ENCODE data around the gene PET100.

PET100 gene

DNA sequence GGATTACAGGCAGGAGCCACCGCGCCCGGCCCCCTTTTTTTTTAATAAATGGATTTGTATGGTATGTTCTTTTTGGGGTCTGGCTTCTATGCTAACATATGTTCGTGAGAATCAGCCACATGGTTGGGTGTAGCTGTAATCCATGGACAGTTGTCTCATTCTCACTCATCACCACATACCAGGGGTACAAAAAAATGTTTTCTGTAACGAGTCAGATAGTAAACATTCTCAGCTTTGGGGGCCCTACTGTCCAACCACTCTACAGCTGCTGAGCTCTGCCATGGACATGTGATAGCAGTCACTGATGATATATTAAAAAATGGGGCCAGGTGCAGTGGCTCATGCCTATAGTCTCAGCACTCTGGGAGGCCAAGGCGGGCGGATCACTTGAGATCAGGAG lies 34.1 kb downstream of the PET100 start:
- Mint-ChIP-seq H3K4me3 (no peak overlapping the region), H3K27me3 (peaks cover 22% of the 10 kb centered on the region), H3K27ac (no peak overlapping the region), H3K9me3 (no peaks in the 10 kb centered on the region), H3K36me3 (no peaks in the 10 kb centered on the region), H3K4me1 (peaks cover 6% of the 10 kb centered on the region)
- CTCF ChIA-PET, result interaction anchor here (1.1 kb wide), 1 partner anchor 12 kb away, joined by 3 read pairs; no protein-coding TSS in a partner anchor
- DNase-seq, result no peak

DNA sequence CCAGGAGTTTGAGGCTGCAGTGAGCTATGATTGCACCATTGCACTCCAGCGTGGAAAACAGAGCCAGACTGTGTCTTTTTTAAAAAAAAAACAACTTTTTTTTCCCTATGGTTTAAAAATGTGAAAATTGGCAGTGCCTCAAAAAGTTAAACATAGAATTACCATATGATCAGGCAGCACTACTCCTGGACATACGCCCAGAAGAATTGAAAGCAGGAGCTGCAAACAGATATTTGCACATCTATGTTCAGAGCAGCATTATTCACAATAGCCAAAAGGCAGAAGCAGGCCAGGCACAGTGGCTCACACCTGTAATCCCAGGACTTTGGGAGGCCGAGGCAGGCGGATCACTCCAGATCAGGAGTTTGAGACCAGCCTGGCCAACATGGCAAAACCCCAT lies 35.5 kb downstream of the PET100 start:
- no peak overlapping the region for H3K27ac Mint-ChIP-seq
- no peaks in the 10 kb centered on the region for H3K36me3 Mint-ChIP-seq
- H3K4me3 Mint-ChIP-seq, result no peak overlapping the region
- H3K4me1 Mint-ChIP-seq, result peaks cover 14% of the 10 kb centered on the region
- H3K27me3 Mint-ChIP-seq, result peaks cover 36% of the 10 kb centered on the region
- H3K9me3 Mint-ChIP-seq, result no peaks in the 10 kb centered on the region
- CTCF ChIA-PET, result interaction anchor here (1.3 kb wide), 1 partner anchor 11 kb away, joined by 4 read pairs; no protein-coding TSS in a partner anchor
- DNase-seq, result no peak

DNA sequence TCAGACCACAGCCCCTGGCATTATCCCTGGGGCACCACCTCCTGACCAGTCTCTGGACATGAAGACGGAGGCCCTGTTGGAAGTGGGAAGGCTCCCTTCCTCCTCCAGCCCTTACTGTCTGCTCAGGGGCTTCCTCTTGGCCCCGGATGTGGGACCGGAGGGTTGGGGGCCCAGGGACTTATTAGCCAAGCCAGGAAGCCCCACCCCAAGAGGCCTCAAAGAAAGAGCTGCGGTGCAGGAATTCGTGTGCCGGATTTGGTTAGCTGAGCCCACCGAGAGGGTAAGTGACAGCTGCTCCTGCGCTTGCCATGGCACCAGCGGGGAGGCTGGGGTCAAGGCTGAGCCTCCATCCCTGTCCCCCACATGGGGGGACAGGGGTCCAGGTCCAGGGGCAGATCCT lies 39.2 kb downstream of the PET100 start, which contains the start of gene RETN:
Gene RETN (plus strand): TSS at position 208 of the 400 bp plus-strand sequence. CDS start 278 bp downstream, outside the sequence.
- Mint-ChIP-seq H3K27ac (peak within 1 kb of the TSS; percentile 24), H3K9me3 (no peaks in the 10 kb centered on the region), H3K36me3 (no peaks in the 10 kb centered on the region), H3K4me3 (no peak within 1 kb of the TSS), H3K27me3 (peaks cover 64% of the 10 kb centered on the region), H3K4me1 (peaks cover 22% of the 10 kb centered on the region)
- CTCF ChIA-PET, result interaction anchor here (0.8 to 3.2 kb wide), 3 partner anchors 12 to 131 kb away, joined by 3 to 7 read pairs (median 6); partner anchors contain the start of gene TRAPPC5
- no peak for DNase-seq

DNA sequence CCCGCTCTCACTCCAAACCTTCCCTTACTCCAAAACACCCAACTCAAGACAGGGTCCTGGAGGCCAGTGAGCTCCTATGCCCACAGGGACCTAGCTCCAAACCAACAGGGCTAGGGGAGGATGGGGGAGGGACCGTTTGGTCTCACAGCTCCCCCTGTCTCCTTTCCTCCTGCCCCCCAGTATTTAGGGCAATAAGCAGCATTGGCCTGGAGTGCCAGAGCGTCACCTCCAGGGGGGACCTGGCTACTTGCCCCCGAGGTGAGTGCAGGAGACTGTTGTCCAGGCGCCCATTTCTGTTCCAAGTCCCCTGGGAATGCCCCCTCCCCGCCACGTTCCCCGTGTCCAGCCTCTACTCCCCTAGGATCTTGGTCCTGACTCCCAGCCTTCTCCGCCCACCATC lies 40.0 kb downstream of the PET100 start:
- peaks cover 2% of the 10 kb centered on the region for H3K36me3 Mint-ChIP-seq
- DNase-seq, result no peak
- H3K9me3 Mint-ChIP-seq, result no peaks in the 10 kb centered on the region
- CTCF ChIA-PET, result interaction anchor here (0.8 to 3.2 kb wide), 2 partner anchors 11 to 13 kb away, joined by 6 to 7 read pairs; partner anchors contain the start of gene TRAPPC5
- H3K27ac Mint-ChIP-seq, result peak overlapping the region; percentile 24
- peaks cover 71% of the 10 kb centered on the region for H3K27me3 Mint-ChIP-seq
- peaks cover 30% of the 10 kb centered on the region for H3K4me1 Mint-ChIP-seq
- H3K4me3 Mint-ChIP-seq, result no peak overlapping the region

DNA sequence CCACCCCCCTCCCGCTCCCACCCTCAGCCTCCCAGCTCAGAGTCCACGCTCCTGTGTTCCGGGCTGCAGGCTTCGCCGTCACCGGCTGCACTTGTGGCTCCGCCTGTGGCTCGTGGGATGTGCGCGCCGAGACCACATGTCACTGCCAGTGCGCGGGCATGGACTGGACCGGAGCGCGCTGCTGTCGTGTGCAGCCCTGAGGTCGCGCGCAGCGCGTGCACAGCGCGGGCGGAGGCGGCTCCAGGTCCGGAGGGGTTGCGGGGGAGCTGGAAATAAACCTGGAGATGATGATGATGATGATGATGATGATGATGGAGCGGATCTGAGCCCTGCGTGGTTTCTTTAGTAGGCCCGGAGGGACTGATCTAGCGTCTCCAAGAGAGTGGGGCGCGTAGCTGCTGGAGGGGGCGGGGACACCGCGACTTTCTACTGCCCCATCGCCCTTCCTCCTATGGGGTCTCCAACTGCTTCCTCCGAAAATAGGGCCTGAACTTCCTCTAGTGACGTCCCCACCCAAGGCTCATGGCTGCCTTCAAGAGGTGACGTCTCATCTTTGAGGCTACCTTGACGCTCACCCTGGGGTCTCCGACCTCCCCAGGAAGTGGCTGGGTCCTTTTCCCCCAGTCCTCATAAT lies 40.7 kb downstream of the PET100 start:
- Mint-ChIP-seq H3K4me1 (peaks cover 30% of the 10 kb centered on the region), H3K9me3 (no peaks in the 10 kb centered on the region), H3K27ac (no peak overlapping the region), H3K27me3 (peaks cover 78% of the 10 kb centered on the region), H3K36me3 (peaks cover 2% of the 10 kb centered on the region), H3K4me3 (peak overlapping the region; percentile 63)
- peak; percentile 66 for DNase-seq
- CTCF ChIA-PET, result interaction anchor here (3.2 kb wide), 1 partner anchor 11 kb away, joined by 7 read pairs; the partner anchor contains the start of gene TRAPPC5

DNA sequence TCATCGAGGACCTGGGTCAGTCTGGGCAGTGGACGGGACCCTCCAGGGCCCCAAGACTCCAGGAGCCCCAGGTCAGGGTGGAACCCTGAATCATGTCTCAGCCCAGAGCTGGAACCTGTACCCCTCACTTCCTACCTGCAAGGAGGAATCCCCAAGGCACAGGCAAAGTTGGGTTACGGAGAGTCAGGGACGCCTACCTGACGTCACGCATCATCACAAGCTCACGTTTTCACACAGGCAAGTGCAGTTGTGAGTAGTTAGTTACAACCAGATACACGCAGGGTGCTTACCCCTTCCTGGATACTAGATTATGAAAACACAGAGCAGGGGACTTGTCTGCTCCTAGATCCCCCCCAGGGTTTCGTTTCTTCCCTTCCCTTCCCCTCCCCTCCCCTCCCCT lies 41.2 kb downstream of the PET100 start:
- H3K9me3 Mint-ChIP-seq, result no peaks in the 10 kb centered on the region
- peaks cover 83% of the 10 kb centered on the region for H3K27me3 Mint-ChIP-seq
- H3K36me3 Mint-ChIP-seq, result peaks cover 2% of the 10 kb centered on the region
- H3K4me1 Mint-ChIP-seq, result peaks cover 32% of the 10 kb centered on the region
- no peak for DNase-seq
- no peak overlapping the region for H3K27ac Mint-ChIP-seq
- CTCF ChIA-PET, result interaction anchor here (3.2 kb wide), 1 partner anchor 10 kb away, joined by 7 read pairs; the partner anchor contains the start of gene TRAPPC5
- peak overlapping the region; percentile 63 for H3K4me3 Mint-ChIP-seq

DNA sequence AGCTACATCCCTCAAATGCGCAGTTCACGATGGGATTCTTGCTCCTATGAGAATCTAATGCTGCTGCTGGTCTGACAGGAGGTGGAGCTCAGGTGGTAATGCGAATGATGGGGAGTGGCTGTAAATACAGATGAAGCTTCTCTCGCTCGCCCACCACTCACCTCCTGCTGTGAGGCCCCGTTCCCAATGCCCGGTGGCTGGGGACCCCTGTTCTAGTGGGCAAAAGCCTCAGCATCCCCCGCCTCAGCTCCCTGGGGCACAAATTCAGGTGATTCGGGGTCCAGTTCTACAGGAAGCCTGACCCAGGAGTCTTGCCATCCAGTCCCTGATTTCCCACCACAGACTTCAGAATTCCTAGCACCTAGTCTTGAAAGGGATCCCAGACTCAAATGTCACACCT lies 42.9 kb downstream of the PET100 start:
- no peak overlapping the region for H3K27ac Mint-ChIP-seq
- H3K4me3 Mint-ChIP-seq, result no peak overlapping the region
- H3K9me3 Mint-ChIP-seq, result no peaks in the 10 kb centered on the region
- CTCF ChIA-PET, result interaction anchor here (1.0 kb wide), 1 partner anchor 104 kb away, joined by 4 read pairs; no protein-coding TSS in a partner anchor
- H3K27me3 Mint-ChIP-seq, result peaks cover 90% of the 10 kb centered on the region
- DNase-seq, result no peak
- peaks cover 49% of the 10 kb centered on the region for H3K4me1 Mint-ChIP-seq
- H3K36me3 Mint-ChIP-seq, result peaks cover 2% of the 10 kb centered on the region

DNA sequence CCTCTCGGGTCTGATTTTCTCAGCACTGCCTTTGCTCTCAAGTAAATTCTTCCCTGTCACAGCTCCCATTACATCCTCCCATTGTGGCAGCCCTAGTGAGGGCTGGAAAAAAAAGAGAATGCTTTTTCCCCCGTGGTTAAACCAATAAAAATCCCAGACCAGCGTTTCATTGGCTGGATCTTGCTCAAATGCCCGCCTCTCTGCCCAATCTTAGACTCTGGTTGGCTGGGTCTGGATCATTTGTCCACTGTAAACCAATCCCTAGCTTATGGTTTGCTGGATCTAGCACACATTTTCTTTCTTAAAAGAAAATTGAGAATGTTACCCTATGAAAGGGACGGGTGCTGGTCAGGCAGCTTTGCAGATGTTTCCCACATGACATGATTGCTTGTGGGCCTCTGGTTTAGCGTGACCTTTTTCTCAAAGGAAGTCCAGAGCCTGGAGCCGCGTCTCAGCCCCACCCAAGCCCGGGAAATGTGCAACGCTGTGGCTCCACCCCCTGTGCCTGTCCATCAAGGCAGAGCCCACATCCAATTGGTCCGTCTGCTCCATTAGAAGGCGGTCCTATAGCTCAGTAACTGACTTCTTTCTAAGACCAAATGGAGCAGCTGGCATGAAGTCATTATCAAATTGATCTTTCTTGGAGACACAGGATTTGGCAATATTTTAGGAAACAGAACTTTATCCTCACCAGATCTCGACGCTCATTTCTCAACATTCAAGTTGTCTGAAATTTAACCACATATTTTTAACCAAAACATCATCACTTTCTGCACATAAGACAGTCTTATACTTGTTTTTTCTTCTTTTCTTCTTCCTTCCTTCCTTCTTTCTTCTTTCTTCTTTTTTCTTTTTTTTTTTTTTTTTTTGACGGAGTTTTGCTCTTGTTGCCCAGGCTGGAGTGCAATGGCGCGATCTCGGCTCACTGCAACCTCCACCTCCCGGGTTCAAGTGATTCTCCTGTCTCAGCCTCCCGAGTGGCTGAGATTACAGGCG lies 44.7 kb downstream of the PET100 start:
- Mint-ChIP-seq H3K4me1 (peaks cover 57% of the 10 kb centered on the region), H3K9me3 (no peaks in the 10 kb centered on the region), H3K27ac (no peak overlapping the region), H3K27me3 (peaks cover 95% of the 10 kb centered on the region), H3K4me3 (no peak overlapping the region), H3K36me3 (peaks cover 2% of the 10 kb centered on the region)
- DNase-seq, result peak; percentile 55
- CTCF ChIA-PET, result no interaction called here

DNA sequence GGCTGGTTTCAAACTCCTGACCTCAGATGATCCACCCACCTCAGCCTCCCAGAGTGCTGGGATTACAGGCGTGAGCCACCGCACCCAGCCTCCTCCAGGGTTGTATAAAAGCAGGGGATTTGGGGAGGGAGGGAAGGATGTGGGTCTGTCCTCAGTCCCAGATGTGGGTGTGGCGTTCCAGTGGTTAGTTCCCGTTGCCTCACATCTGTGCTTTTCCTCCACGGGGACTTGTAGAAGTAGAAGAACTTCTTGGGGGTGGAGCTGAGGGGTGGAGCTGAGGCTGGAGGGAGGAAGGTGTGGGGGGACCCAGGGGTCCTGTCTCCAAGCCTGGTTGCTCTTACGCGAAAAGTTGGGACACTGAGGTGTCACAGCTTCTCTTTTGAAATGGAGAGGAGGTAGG lies 46.8 kb downstream of the PET100 start:
- no peak for DNase-seq
- Mint-ChIP-seq H3K4me3 (peak overlapping the region; percentile 13), H3K27me3 (peaks cover 75% of the 10 kb centered on the region), H3K9me3 (no peaks in the 10 kb centered on the region), H3K4me1 (peaks cover 55% of the 10 kb centered on the region), H3K27ac (no peak overlapping the region), H3K36me3 (peaks cover 2% of the 10 kb centered on the region)
- CTCF ChIA-PET, result interaction anchor here (0.6 to 2.2 kb wide), 2 partner anchors 108 to 123 kb away, joined by 3 to 7 read pairs; no protein-coding TSS in a partner anchor

DNA sequence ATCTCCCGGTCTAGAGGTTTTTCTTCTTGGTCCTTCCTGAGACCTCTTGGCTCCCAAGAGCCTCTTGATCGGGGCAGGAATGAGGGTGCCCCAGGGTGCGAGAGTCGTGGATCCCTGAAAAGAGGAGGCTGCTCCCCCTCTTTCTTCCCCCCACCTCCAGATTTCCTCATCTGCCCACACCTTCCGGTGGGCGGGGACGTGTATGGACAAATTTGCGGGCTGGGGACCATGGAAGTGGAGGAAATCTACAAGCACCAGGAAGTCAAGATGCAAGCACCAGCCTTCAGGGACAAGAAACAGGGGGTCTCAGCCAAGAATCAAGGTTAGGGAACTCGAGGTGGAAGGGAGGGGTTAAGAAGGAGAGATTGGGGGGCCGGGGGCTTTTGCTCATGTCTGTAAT lies 47.3 kb downstream of the PET100 start, which contains the start of gene MCEMP1:
Gene MCEMP1 (plus strand): TSS at position 237 of the 400 bp plus-strand sequence. CDS start 31 bp downstream, at position 268.
- peak within 1 kb of the TSS; percentile 13 for H3K4me3 Mint-ChIP-seq
- peaks cover 70% of the 10 kb centered on the region for H3K27me3 Mint-ChIP-seq
- H3K36me3 Mint-ChIP-seq, result peaks cover 4% of the 10 kb centered on the region

DNA sequence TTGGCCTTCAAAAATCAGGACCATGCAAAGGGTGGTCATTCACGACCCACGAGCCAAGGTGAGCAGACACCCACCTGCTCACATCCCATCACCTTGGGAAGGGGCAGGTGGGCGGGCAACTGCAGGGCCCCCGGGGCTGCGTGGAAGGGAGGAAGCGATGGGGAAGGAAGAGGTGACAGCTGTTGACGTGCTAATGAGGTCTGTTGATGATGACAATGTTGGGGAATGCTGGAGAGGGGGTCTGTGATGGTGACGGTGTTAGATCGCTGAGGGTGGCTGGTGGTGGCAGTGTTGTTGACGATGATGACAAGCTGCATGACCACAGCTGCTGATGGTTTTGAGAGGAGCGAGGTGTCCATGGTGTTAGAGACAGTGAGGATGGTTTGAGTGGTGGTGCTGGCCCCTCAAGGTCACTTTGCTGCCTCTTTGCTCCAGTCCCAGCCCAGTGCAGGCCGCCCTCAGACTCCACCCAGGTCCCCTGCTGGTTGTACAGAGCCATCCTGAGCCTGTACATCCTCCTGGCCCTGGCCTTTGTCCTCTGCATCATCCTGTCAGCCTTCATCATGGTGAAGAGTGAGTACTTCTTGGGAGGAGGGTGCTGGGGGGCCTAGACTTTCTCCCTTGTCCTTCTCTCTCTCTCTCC lies 48.2 kb downstream of the PET100 start:
- Mint-ChIP-seq H3K9me3 (no peaks in the 10 kb centered on the region), H3K27ac (no peak overlapping the region), H3K36me3 (peaks cover 8% of the 10 kb centered on the region), H3K4me1 (peaks cover 60% of the 10 kb centered on the region), H3K27me3 (peaks cover 61% of the 10 kb centered on the region), H3K4me3 (no peak overlapping the region)
- CTCF ChIA-PET, result interaction anchor here (1.0 to 1.4 kb wide), 3 partner anchors 109 to 129 kb away, joined by 4 to 6 read pairs (median 5); no protein-coding TSS in a partner anchor
- DNase-seq, result no peak

More for the DNA sequence above, 47.3 kb downstream of the PET100 start, which contains the start of gene MCEMP1:
- H3K9me3 Mint-ChIP-seq, result no peaks in the 10 kb centered on the region
- no peak within 1 kb of the TSS for H3K27ac Mint-ChIP-seq
- no peak for DNase-seq
- H3K4me1 Mint-ChIP-seq, result peaks cover 59% of the 10 kb centered on the region
- CTCF ChIA-PET, result interaction anchor here (2.2 kb wide), 1 partner anchor 123 kb away, joined by 7 read pairs; no protein-coding TSS in a partner anchor

DNA sequence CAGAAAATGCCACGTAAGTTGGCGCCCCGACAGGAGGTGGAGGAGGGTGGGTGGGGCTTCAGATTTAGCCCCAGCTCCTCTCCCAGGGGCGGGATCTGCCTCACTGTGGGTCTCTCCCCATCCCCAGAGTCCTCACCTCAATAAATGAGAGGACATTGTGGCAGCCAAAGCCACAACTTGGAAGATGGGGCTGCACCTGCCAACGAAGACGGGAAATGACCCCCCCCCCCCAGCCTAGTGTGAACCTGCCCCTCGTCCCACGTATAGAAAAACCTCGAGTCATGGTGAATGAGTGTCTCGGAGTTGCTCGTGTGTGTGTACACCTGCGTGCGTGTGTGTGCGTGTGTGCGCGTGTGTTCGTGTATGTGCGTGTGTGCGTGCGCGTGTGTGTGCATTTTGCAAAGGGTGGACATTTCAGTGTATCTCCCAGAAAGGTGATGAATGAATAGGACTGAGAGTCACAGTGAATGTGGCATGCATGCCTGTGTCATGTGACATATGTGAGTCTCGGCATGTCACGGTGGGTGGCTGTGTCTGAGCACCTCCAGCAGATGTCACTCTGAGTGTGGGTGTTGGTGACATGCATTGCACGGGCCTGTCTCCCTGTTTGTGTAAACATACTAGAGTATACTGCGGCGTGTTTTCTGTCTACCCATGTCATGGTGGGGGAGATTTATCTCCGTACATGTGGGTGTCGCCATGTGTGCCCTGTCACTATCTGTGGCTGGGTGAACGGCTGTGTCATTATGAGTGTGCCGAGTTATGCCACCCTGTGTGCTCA lies 49.6 kb downstream of the PET100 start:
- peak overlapping the region; percentile 74 for H3K27ac Mint-ChIP-seq
- no peaks in the 10 kb centered on the region for H3K9me3 Mint-ChIP-seq
- H3K36me3 Mint-ChIP-seq, result peaks cover 11% of the 10 kb centered on the region
- peaks cover 47% of the 10 kb centered on the region for H3K27me3 Mint-ChIP-seq
- peaks cover 57% of the 10 kb centered on the region for H3K4me1 Mint-ChIP-seq
- peak overlapping the region; percentile 39 for H3K4me3 Mint-ChIP-seq
- peak; percentile 79 for DNase-seq
- CTCF ChIA-PET, result interaction anchor here (0.9 to 1.4 kb wide), 4 partner anchors 22 to 128 kb away, joined by 3 to 6 read pairs (median 4); no protein-coding TSS in a partner anchor
